ENCODE data around the gene PAGR1.

- TF ChIP-seq POLR2A (IDR thresholded peaks at IDR 0.05; ENCODE audit: extremely low read depth, insufficient read length) (no peak), CTCF (IDR thresholded peaks at IDR 0.05; ENCODE audit: low read depth, low read length) (no peak)
These were observed 3.6 kb downstream of the PAGR1 start for GRCh38 chr16:29819506-29819905.
